GM18907 (cell line): ENCODE data around the gene ADPRM.
"Not testable (repeated sequence)": the region's sequence is repeated elsewhere in the genome, so short reads cannot be mapped to it uniquely, and the experiment has no call there.

ENCODE experiments used
- ATAC-seq: cut with Tn5 transposase; IDR thresholded peaks from one replicate; pipeline ENCODE4 v1.9.1; 2021; ENCODE audit warnings: mild to moderate bottlenecking, moderate library complexity; ENCODE audit not compliant: unreplicated experiment

Gene ADPRM

GRCh38 chr17:10697092-10698081 is at the start of gene ADPRM, which contains the start of gene SCO1:
Gene ADPRM (plus strand): TSS chr17:10697594. CDS start chr17:10704927, 7,333 bp downstream.
Gene SCO1 (minus strand): TSS chr17:10697533. CDS start chr17:10697507, 26 bp downstream.
- ATAC-seq = peak; percentile 96

- ATAC-seq = no peak
Measured at GRCh38 chr17:10648381-10648780, 49.0 kb upstream of the ADPRM start.

- no peak for ATAC-seq
Measured at GRCh38 chr17:10648956-10649355, 48.4 kb upstream of the ADPRM start.

- no peak for ATAC-seq
Measured at GRCh38 chr17:10649602-10650001, 47.8 kb upstream of the ADPRM start.

GRCh38 chr17:10651927-10652326 is 45.5 kb upstream of the ADPRM start:
- ATAC-seq = no peak

- ATAC-seq = no peak
Measured at GRCh38 chr17:10652984-10653659, 44.3 kb upstream of the ADPRM start.

- ATAC-seq = no peak
Measured at GRCh38 chr17:10653987-10654386, 43.4 kb upstream of the ADPRM start.

- ATAC-seq = no peak
Measured at GRCh38 chr17:10657148-10657547, 40.2 kb upstream of the ADPRM start, which contains the start of gene MYH3. Gene MYH3 (minus strand): TSS chr17:10657309. CDS start chr17:10655064, 2,245 bp downstream.

- ATAC-seq = no peak
Measured at GRCh38 chr17:10657879-10658278, 39.5 kb upstream of the ADPRM start.

GRCh38 chr17:10661437-10661836 is 36.0 kb upstream of the ADPRM start:
- ATAC-seq = no peak

- no peak for ATAC-seq
Measured at GRCh38 chr17:10663231-10663630, 34.2 kb upstream of the ADPRM start.

GRCh38 chr17:10664571-10664970 is 32.8 kb upstream of the ADPRM start:
- no peak for ATAC-seq

- ATAC-seq = no peak
Measured at GRCh38 chr17:10666906-10667305, 30.5 kb upstream of the ADPRM start.

- ATAC-seq = no peak
Measured at GRCh38 chr17:10668775-10669174, 28.6 kb upstream of the ADPRM start.

GRCh38 chr17:10673312-10673711 is 24.1 kb upstream of the ADPRM start:
- no peak for ATAC-seq

GRCh38 chr17:10674704-10675103 is 22.7 kb upstream of the ADPRM start:
- ATAC-seq = no peak

- no peak for ATAC-seq
Measured at GRCh38 chr17:10681866-10682446, 15.4 kb upstream of the ADPRM start.

GRCh38 chr17:10683853-10684252 is 13.5 kb upstream of the ADPRM start:
- ATAC-seq = no peak

GRCh38 chr17:10687499-10687898 is 9.9 kb upstream of the ADPRM start:
- ATAC-seq = no peak

- not testable (repeated sequence) for ATAC-seq
Measured at GRCh38 chr17:10695875-10696407, 1.5 kb upstream of the ADPRM start.
